ENCODE measurements around the gene ARID5A.
"Not testable (repeated sequence)": the region's sequence is repeated elsewhere in the genome, so short reads cannot be mapped to it uniquely, and the experiment has no call there.

Gene ARID5A

GRCh38 chr2:96495982-96496629 is 40.4 kb upstream of the ARID5A start:
- H3K4me3 ChIP-seq (ENCODE audit: control insufficient read depth, low read depth, low read length) = no peak overlapping the region
- DNase-seq (ENCODE audit: low read depth) = no peak
- TF ChIP-seq CTCF (conservative IDR thresholded peaks at IDR 0.05; ENCODE audit: control insufficient read depth, insufficient read depth, low read depth, low read length) = no peak

- DNase-seq (ENCODE audit: low read depth) = no peak
- no peak overlapping the region for H3K4me3 ChIP-seq (ENCODE audit: control insufficient read depth, low read depth, low read length)
- no peak for TF ChIP-seq CTCF (conservative IDR thresholded peaks at IDR 0.05; ENCODE audit: control insufficient read depth, insufficient read depth, low read depth, low read length)
Observed at GRCh38 chr2:96498021-96498431, 38.5 kb upstream of the ARID5A start.

GRCh38 chr2:96498611-96499010 is 37.9 kb upstream of the ARID5A start:
- DNase-seq (ENCODE audit: low read depth); H3K4me3 ChIP-seq (ENCODE audit: control insufficient read depth, low read depth, low read length): not testable (repeated sequence)

GRCh38 chr2:96499061-96499960 is 37.2 kb upstream of the ARID5A start:
- TF ChIP-seq CTCF (conservative IDR thresholded peaks at IDR 0.05; ENCODE audit: control insufficient read depth, insufficient read depth, low read depth, low read length) = no peak
- DNase-seq (ENCODE audit: low read depth) = no peak
- no peak overlapping the region for H3K4me3 ChIP-seq (ENCODE audit: control insufficient read depth, low read depth, low read length)

- no peak for DNase-seq (ENCODE audit: low read depth)
- TF ChIP-seq CTCF (conservative IDR thresholded peaks at IDR 0.05; ENCODE audit: control insufficient read depth, insufficient read depth, low read depth, low read length) = no peak
- H3K4me3 ChIP-seq (ENCODE audit: control insufficient read depth, low read depth, low read length) = no peak overlapping the region
Observed at GRCh38 chr2:96500385-96501066, 36.0 kb upstream of the ARID5A start.

GRCh38 chr2:96501471-96501874 is 35.1 kb upstream of the ARID5A start:
- DNase-seq (ENCODE audit: low read depth) = no peak
- no peak for TF ChIP-seq CTCF (conservative IDR thresholded peaks at IDR 0.05; ENCODE audit: control insufficient read depth, insufficient read depth, low read depth, low read length)
- H3K4me3 ChIP-seq (ENCODE audit: control insufficient read depth, low read depth, low read length) = no peak overlapping the region

Data from fibroblast of mammary gland (primary cell).